HL-60 (cell line): ENCODE results near the gene SMAD6.

Source experiments
- CTCF ChIP-seq: IDR thresholded peaks from one replicate; pipeline ENCODE4 v1.5.1; 2011; ENCODE audit warnings: low read length, control low read depth, inconsistent platforms; ENCODE audit not compliant: insufficient read depth
- POLR2AphosphoS5 ChIP-seq: IDR thresholded peaks from 2 replicates; pipeline ENCODE4 v1.6.1; 2012; ENCODE audit warnings: low read depth

- TF ChIP-seq CTCF = no peak
- no peak for TF ChIP-seq POLR2AphosphoS5
Observed at GRCh38 chr15:66655511-66655910, 46.5 kb upstream of the SMAD6 start.
